ENCODE results near the gene GNPTAB.

GNPTAB gene

GRCh38 chr12:101696251-101697196, 134.2 kb downstream of the GNPTAB start:
- DNase-seq (ENCODE audit: low read depth in 2 of 2): no peak

- no peak for DNase-seq (ENCODE audit: low read depth in 2 of 2)
Observed at GRCh38 chr12:101695706-101696105, 135.1 kb downstream of the GNPTAB start.
